Measurements from ENCODE around the gene PAQR9.
"Not testable (repeated sequence)": the region's sequence is repeated elsewhere in the genome, so short reads cannot be mapped to it uniquely, and the experiment has no call there.

The PAQR9 gene

GRCh38 chr3:142963516-142964448 is at the start of gene PAQR9:
Gene PAQR9 (minus strand): TSS chr3:142963674. CDS start chr3:142963336, 338 bp downstream.
- DNase-seq (ENCODE audit: low read depth in 2 of 2): no peak

- no peak for DNase-seq (ENCODE audit: low read depth in 2 of 2)
Measured at GRCh38 chr3:143011705-143012104, 48.2 kb upstream of the PAQR9 start.

- no peak for DNase-seq (ENCODE audit: low read depth in 2 of 2)
Measured at GRCh38 chr3:143010024-143010423, 46.5 kb upstream of the PAQR9 start.

- DNase-seq (ENCODE audit: low read depth in 2 of 2): no peak
Measured at GRCh38 chr3:143004823-143005222, 41.3 kb upstream of the PAQR9 start.

GRCh38 chr3:143002727-143003126 is 39.3 kb upstream of the PAQR9 start:
- DNase-seq (ENCODE audit: low read depth in 2 of 2): no peak

- DNase-seq (ENCODE audit: low read depth in 2 of 2): no peak
Measured at GRCh38 chr3:143002083-143002712, 38.7 kb upstream of the PAQR9 start.

- DNase-seq (ENCODE audit: low read depth in 2 of 2): peak; percentile 82 to 88
Measured at GRCh38 chr3:143001369-143002082, 38.1 kb upstream of the PAQR9 start, which contains the start of gene U2SURP. Gene U2SURP (plus strand): TSS chr3:143001570. CDS start chr3:143001629, 59 bp downstream.

- DNase-seq (ENCODE audit: low read depth in 2 of 2): no peak
Measured at GRCh38 chr3:143001034-143001368, 37.5 kb upstream of the PAQR9 start.

- no peak for DNase-seq (ENCODE audit: low read depth in 2 of 2)
Measured at GRCh38 chr3:143000528-143000927, 37.1 kb upstream of the PAQR9 start.

- no peak for DNase-seq (ENCODE audit: low read depth in 2 of 2)
Measured at GRCh38 chr3:142999881-143000280, 36.4 kb upstream of the PAQR9 start.

- DNase-seq (ENCODE audit: low read depth in 2 of 2): no peak
Measured at GRCh38 chr3:142998439-142998838, 35.0 kb upstream of the PAQR9 start.

- no peak for DNase-seq (ENCODE audit: low read depth in 2 of 2)
Measured at GRCh38 chr3:142997330-142997729, 33.9 kb upstream of the PAQR9 start.

- DNase-seq (ENCODE audit: low read depth in 2 of 2): peak in 1 of 2 donors; percentile 19
Measured at GRCh38 chr3:142993958-142994442, 30.5 kb upstream of the PAQR9 start.

- no peak for DNase-seq (ENCODE audit: low read depth in 2 of 2)
Measured at GRCh38 chr3:142992323-142992722, 28.8 kb upstream of the PAQR9 start.

GRCh38 chr3:142990721-142991120 is 27.2 kb upstream of the PAQR9 start:
- DNase-seq (ENCODE audit: low read depth in 2 of 2): no peak

- not testable (repeated sequence) for DNase-seq (ENCODE audit: low read depth in 2 of 2)
Measured at GRCh38 chr3:142988826-142989225, 25.4 kb upstream of the PAQR9 start.

- DNase-seq (ENCODE audit: low read depth in 2 of 2): not testable (repeated sequence)
Measured at GRCh38 chr3:142988221-142988620, 24.7 kb upstream of the PAQR9 start.

GRCh38 chr3:142987707-142988106 is 24.2 kb upstream of the PAQR9 start:
- no peak for DNase-seq (ENCODE audit: low read depth in 2 of 2)

- DNase-seq (ENCODE audit: low read depth in 2 of 2): no peak
Measured at GRCh38 chr3:142987080-142987700, 23.7 kb upstream of the PAQR9 start.

- DNase-seq (ENCODE audit: low read depth in 2 of 2): no peak
Measured at GRCh38 chr3:142984255-142984654, 20.8 kb upstream of the PAQR9 start.

GRCh38 chr3:142983318-142983717 is 19.8 kb upstream of the PAQR9 start:
- DNase-seq (ENCODE audit: low read depth in 2 of 2): no peak

All from activated CD8-positive, alpha-beta memory T cell treated with anti-CD3 and anti-CD28 coated beads for 4 hours (primary cell).